Thymus (tissue), 11 donors: ENCODE data around the gene PLB1. TPM values are rescaled to one million over a fixed set of nuclear protein-coding genes. Genes with fewer than 3 reads are reported as not detected.

ENCODE experiments used
- DNase-seq, 9 donors: peaks; one replicate each; pipeline ENCODE4 v3.0.0-alpha.2; 2013; ENCODE audit warnings: low spot score in 9 of 9, low read depth in 6 of 9, missing footprints in 1 of 9
- H3K27ac ChIP-seq, 2 donors: one replicate each; pipeline ENCODE4 v1.5.1; 2013; ENCODE audit warnings: control low read depth in 1 of 2, low read depth in 1 of 2, low read length in 1 of 2, mild to moderate bottlenecking in 1 of 2, moderate library complexity in 1 of 2
- H3K27me3 ChIP-seq, 2 donors: one replicate each; pipeline ENCODE4 v1.5.1; 2013; ENCODE audit warnings: low read length in 1 of 2; ENCODE audit not compliant: control insufficient read depth in 2 of 2, insufficient read depth in 1 of 2
- H3K36me3 ChIP-seq, 2 donors: one replicate each; pipeline ENCODE4 v1.5.1; 2013; ENCODE audit warnings: low read length in 1 of 2, mild to moderate bottlenecking in 1 of 2, moderate library complexity in 1 of 2; ENCODE audit not compliant: control insufficient read depth in 2 of 2, insufficient read depth in 2 of 2
- H3K4me1 ChIP-seq, 2 donors: one replicate each; pipeline ENCODE4 v1.5.1; 2013; ENCODE audit warnings: low read length in 2 of 2; ENCODE audit not compliant: control insufficient read depth in 2 of 2, insufficient read depth in 2 of 2
- H3K4me3 ChIP-seq, 2 donors: one replicate each; pipeline ENCODE4 v1.5.1; 2013; ENCODE audit warnings: low read length in 2 of 2, control low read depth in 1 of 2, mild to moderate bottlenecking in 1 of 2
- H3K9me3 ChIP-seq, 2 donors: one replicate each; pipeline ENCODE4 v1.5.1; 2013; ENCODE audit warnings: low read length in 1 of 2, mild to moderate bottlenecking in 1 of 2; ENCODE audit not compliant: control insufficient read depth in 2 of 2, insufficient read depth in 1 of 2
- WGBS: extraction: QIAGEN DNeasy Blood & Tissue Kit; methylation state at CpG from one replicate; pipeline ENCODE4 v1.1.7; 2013; 5-methylcytosine and 5-hydroxymethylcytosine counted together
- polyA plus RNA-seq: library from polyadenylated mRNA; stranded (reverse); fragments of 200-250 nt; gene quantifications from one replicate; pipeline ENCODE4 v1.2.3, GENCODE V29; 2013
- total RNA-seq: library from RNA; stranded (reverse); fragments of 120-200 nt; gene quantifications from one replicate; pipeline ENCODE4 v1.2.4, GENCODE V29; 2013
- donor health status: healthy.

Gene PLB1
- total and polyA plus RNA-seq, 2 donors: 1.8 to 2.3 TPM

GRCh38 chr2:28492282-28492681, 3.6 kb upstream of the PLB1 start:
- whole genome bisulfite sequencing: 90% methylated on average over 1 of the region's 1 CpG
- H3K36me3 ChIP-seq: no peaks in the 10 kb centered on the region
- H3K27me3 ChIP-seq: peaks cover 0 to 2% of the 10 kb centered on the region in 2 donors
- no peaks in the 10 kb centered on the region for H3K4me1 ChIP-seq
- H3K9me3 ChIP-seq: no peaks in the 10 kb centered on the region
- no peak for DNase-seq
- no peak overlapping the region for H3K4me3 ChIP-seq
- no peak overlapping the region for H3K27ac ChIP-seq

GRCh38 chr2:28493636-28494035, 2.2 kb upstream of the PLB1 start:
- H3K4me3 ChIP-seq: no peak overlapping the region
- WGBS: 96% methylated on average over 6 of the region's 6 CpGs
- DNase-seq: no peak

DNA sequence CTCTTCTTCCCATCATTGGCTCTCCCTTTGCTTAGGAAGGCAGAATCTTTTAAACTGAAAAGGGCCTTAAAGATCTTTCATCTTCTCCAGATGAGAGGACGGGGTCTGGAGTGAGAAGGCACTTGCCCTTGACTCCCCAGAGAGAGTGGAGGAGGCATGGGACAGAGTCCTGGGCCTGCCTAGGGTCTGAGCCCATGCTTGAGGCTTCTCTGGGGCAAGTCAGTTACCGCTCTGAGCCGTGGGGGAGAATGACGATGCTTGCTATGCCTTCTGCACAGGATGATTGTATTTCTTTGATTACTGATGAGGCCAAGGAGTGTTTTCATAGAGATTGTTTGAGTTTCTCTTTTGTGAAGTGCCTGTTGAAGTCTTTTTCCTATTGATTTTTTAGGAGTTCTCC, 921 bp downstream of the PLB1 start:
- DNase-seq: no peak
- no peaks in the 10 kb centered on the region for H3K36me3 ChIP-seq
- H3K4me3 ChIP-seq: no peak overlapping the region
- 78% methylated on average over 4 of the region's 4 CpGs for WGBS
- H3K27me3 ChIP-seq: peaks cover 0 to 2% of the 10 kb centered on the region in 2 donors
- H3K27ac ChIP-seq: no peak overlapping the region
- no peaks in the 10 kb centered on the region for H3K9me3 ChIP-seq
- no peaks in the 10 kb centered on the region for H3K4me1 ChIP-seq

More at GRCh38 chr2:28493636-28494035, 2.2 kb upstream of the PLB1 start:
- H3K4me1 ChIP-seq: no peaks in the 10 kb centered on the region
- H3K36me3 ChIP-seq: no peaks in the 10 kb centered on the region
- H3K9me3 ChIP-seq: no peaks in the 10 kb centered on the region
- peaks cover 0 to 2% of the 10 kb centered on the region in 2 donors for H3K27me3 ChIP-seq
- H3K27ac ChIP-seq: no peak overlapping the region

DNA sequence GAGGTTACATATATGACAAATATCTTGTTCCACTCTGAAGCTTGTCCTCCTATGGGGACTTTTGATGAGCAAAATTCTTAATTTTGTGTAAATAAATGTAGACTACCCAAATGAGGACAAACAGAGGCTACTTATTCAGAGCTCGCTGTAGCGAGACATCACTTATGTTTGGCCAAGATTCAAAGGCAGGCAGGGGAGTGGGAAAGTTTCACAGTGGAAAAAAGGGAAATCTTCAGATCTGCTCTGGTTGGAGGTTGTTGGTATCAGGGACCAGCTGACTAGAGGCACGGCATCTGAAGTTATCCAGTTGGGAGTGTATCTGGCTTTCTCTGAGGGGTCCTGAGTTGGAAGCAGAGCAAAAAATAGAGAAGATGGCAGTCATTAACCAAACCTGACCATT, 1.3 kb downstream of the PLB1 start:
- peaks cover 0 to 2% of the 10 kb centered on the region in 2 donors for H3K27me3 ChIP-seq
- H3K27ac ChIP-seq: no peak overlapping the region
- H3K4me3 ChIP-seq: no peak overlapping the region
- WGBS: 97% methylated on average over 3 of the region's 3 CpGs
- no peaks in the 10 kb centered on the region for H3K9me3 ChIP-seq
- no peaks in the 10 kb centered on the region for H3K36me3 ChIP-seq
- no peaks in the 10 kb centered on the region for H3K4me1 ChIP-seq
- no peak for DNase-seq

DNA sequence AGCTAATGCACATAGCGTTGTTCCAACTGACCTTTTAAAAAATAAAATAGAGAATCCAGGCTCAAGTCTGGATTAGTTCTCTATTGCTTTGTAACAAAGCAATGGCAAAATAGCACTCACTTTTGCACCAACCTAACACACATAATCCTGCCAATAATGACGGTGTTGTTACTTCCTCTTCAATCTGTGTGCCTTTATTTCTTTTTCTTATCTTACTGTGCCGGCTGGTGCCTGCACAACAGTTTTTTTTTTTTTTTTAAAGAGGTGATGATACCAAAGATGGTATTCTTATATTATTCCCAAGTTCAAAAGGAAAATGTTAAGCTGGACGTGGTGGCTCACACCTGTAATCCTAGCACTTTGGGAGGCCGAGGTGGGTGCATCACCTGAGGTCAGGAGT, 3.4 kb downstream of the PLB1 start:
- no peaks in the 10 kb centered on the region for H3K36me3 ChIP-seq
- WGBS: 90% methylated on average over 5 of the region's 5 CpGs
- H3K27me3 ChIP-seq: peaks cover 0 to 2% of the 10 kb centered on the region in 2 donors
- no peaks in the 10 kb centered on the region for H3K9me3 ChIP-seq
- no peak overlapping the region for H3K4me3 ChIP-seq
- H3K27ac ChIP-seq: no peak overlapping the region
- no peaks in the 10 kb centered on the region for H3K4me1 ChIP-seq
- no peak for DNase-seq

GRCh38 chr2:28505361-28505760, 9.5 kb downstream of the PLB1 start:
- WGBS: 74% methylated on average over 4 of the region's 4 CpGs
- H3K9me3 ChIP-seq: no peaks in the 10 kb centered on the region

GRCh38 chr2:28506112-28506910, 10.5 kb downstream of the PLB1 start:
- H3K36me3 ChIP-seq: no peaks in the 10 kb centered on the region
- DNase-seq: no peak
- H3K4me1 ChIP-seq: no peaks in the 10 kb centered on the region
- H3K27me3 ChIP-seq: peaks cover 0 to 2% of the 10 kb centered on the region in 2 donors
- WGBS: 97% methylated on average over 5 of the region's 5 CpGs
- no peak overlapping the region for H3K4me3 ChIP-seq
- no peak overlapping the region for H3K27ac ChIP-seq
- no peaks in the 10 kb centered on the region for H3K9me3 ChIP-seq

More at GRCh38 chr2:28505361-28505760, 9.5 kb downstream of the PLB1 start:
- no peak for DNase-seq
- Histone ChIP-seq H3K4me1 (no peaks in the 10 kb centered on the region), H3K36me3 (no peaks in the 10 kb centered on the region), H3K27me3 (peaks cover 0 to 2% of the 10 kb centered on the region in 2 donors), H3K27ac (no peak overlapping the region), H3K4me3 (no peak overlapping the region)

GRCh38 chr2:28507796-28508764, 12.2 kb downstream of the PLB1 start:
- 88% methylated on average over 6 of the region's 6 CpGs for WGBS
- no peaks in the 10 kb centered on the region for H3K36me3 ChIP-seq

DNA sequence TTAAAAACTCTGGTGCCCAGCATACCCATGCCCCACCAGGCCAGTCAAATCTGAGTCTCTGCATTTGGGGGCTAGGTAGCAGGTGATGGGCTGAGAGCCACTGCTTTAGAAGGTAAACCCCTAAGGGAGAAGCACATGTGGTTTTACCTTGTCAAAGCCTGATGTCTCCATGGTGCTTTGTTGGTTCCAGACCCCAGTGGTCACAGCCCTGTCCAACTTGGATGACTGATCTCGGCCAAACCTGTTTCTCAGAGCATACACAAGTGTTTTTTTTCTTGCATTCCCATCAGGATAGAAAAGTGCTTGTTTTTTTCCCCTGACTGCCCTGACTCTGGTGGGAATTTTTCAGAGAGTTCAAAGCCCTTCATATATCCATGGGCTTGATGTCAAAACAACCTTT, 13.5 kb downstream of the PLB1 start:
- Histone ChIP-seq H3K4me3 (no peak overlapping the region), H3K4me1 (no peaks in the 10 kb centered on the region), H3K27me3 (peaks cover 0 to 2% of the 10 kb centered on the region in 2 donors), H3K27ac (no peak overlapping the region), H3K36me3 (no peaks in the 10 kb centered on the region), H3K9me3 (no peaks in the 10 kb centered on the region)
- WGBS: 87% methylated on average over 1 of the region's 1 CpG
- DNase-seq: no peak

More at GRCh38 chr2:28507796-28508764, 12.2 kb downstream of the PLB1 start:
- H3K4me3 ChIP-seq: no peak overlapping the region
- no peaks in the 10 kb centered on the region for H3K9me3 ChIP-seq
- peaks cover 0 to 2% of the 10 kb centered on the region in 2 donors for H3K27me3 ChIP-seq
- no peak overlapping the region for H3K27ac ChIP-seq
- DNase-seq: no peak
- no peaks in the 10 kb centered on the region for H3K4me1 ChIP-seq
